Panc1 (cell line): ENCODE results near the gene SLC4A8. TPM values are rescaled to one million over a fixed set of nuclear protein-coding genes. Genes with fewer than 3 reads are reported as not detected.
A peak's percentile ranks its signal among the peaks of the same experiment; 100 is the strongest.

ENCODE experiments used
- ATAC-seq: fragments of 200-7000 bp; cut with Tn5 transposase; 2 replicates; pipeline ENCODE4 v1.9.1; 2020; ENCODE audit warnings: mild to moderate bottlenecking, moderate library complexity
- BruUV-seq: library from RNA; stranded (reverse); fragments of 400-500 nt; replicated peaks from 2 replicates; lab custom pipeline; 2021; lab: Mats Ljungman, UMichigan
- CTCF ChIA-PET: fragments of 300-600 bp; sonication (Branson Sonifier 250); formaldehyde crosslinking; loops from one replicate; lab custom pipeline; 2022; ENCODE audit warnings: antibody characterized with exemption; lab: Charles Lee
- POLR2A ChIA-PET: fragments of 300-600 bp; sonication (Branson Sonifier 250); formaldehyde crosslinking; loops from one replicate; lab custom pipeline; 2022; ENCODE audit warnings: antibody characterized with exemption; lab: Charles Lee
- DNase-seq: peaks from one replicate; pipeline ENCODE4 v3.0.0-alpha.2; 2010; ENCODE audit warnings: low read depth, low spot score
- H3K27ac ChIP-seq: 2 replicates; pipeline ENCODE4 v1.5.1; 2011; ENCODE audit warnings: mild to moderate bottlenecking, low read length, inconsistent platforms
- H3K27me3 ChIP-seq: fragments of 200-500 bp; sonication (Bioruptor generic); 2 replicates; pipeline ENCODE4 v1.6.0; 2014; ENCODE audit warnings: low read length, inconsistent platforms; ENCODE audit not compliant: control insufficient read depth, insufficient read depth
- H3K36me3 ChIP-seq: fragments of 200-500 bp; sonication (Bioruptor generic); 2 replicates; pipeline ENCODE4 v1.5.1; 2014; ENCODE audit warnings: inconsistent platforms, mild to moderate bottlenecking, low read length, moderate library complexity; ENCODE audit not compliant: control insufficient read depth, insufficient read depth
- H3K4me1 ChIP-seq: 2 replicates; pipeline ENCODE4 v1.5.1; 2011; ENCODE audit warnings: inconsistent platforms, mild to moderate bottlenecking, low read length, moderate library complexity; ENCODE audit not compliant: control insufficient read depth, insufficient read depth
- H3K4me3 ChIP-seq, 2 experiments: 2 replicates each; pipeline ENCODE4 v1.5.1; 2011 to 2012; ENCODE audit warnings: low read depth in 2 of 2, low read length in 2 of 2, mild to moderate bottlenecking in 2 of 2, inconsistent platforms in 1 of 2, moderate library complexity in 1 of 2
- H3K9me3 ChIP-seq: fragments of 200-500 bp; sonication (Bioruptor generic); 2 replicates; pipeline ENCODE4 v1.5.1; 2014; ENCODE audit warnings: low read depth, mild to moderate bottlenecking, inconsistent platforms, low read length, moderate library complexity; ENCODE audit not compliant: control insufficient read depth, insufficient read depth
- POLR2AphosphoS5 ChIP-seq: IDR thresholded peaks from 2 replicates; pipeline ENCODE4 v1.6.1; 2012; ENCODE audit warnings: mild to moderate bottlenecking, low read depth, low read length, moderate library complexity
- SIN3A ChIP-seq: IDR thresholded peaks from 2 replicates; pipeline ENCODE4 v1.6.1; 2012; ENCODE audit warnings: low read depth, mild to moderate bottlenecking, low read length, moderate library complexity, borderline replicate concordance; ENCODE audit not compliant: insufficient read depth
- TCF7L2 ChIP-seq: IDR thresholded peaks from 2 replicates; pipeline ENCODE4 v1.6.1; 2011; ENCODE audit warnings: mild to moderate bottlenecking, low read depth, low read length, inconsistent platforms
- in situ Hi-C: cut with HindIII; loops from 2 replicates; pipeline ENCODE4 v1.10.0; 2016; ENCODE audit warnings: low sequenced_read_pairs, low pct_unique_long_range_greater_than_20kb
- intact Hi-C: fragments of 100-400 bp; cut with micrococcal nuclease; formaldehyde crosslinking; loops from one replicate; pipeline ENCODE4 v1.10.0; 2022; ENCODE audit not compliant: unreplicated experiment
- total RNA-seq: library from RNA; stranded (reverse); gene quantifications from one replicate; pipeline ENCODE4 v1.2.1, GENCODE V29; 2021; ENCODE audit not compliant: unreplicated experiment
- TF ChIP-seq, protein P1 (sequence below), 2 experiments: IDR thresholded peaks; 2 replicates each; pipeline ENCODE4 v1.6.1; 2011 to 2012; ENCODE audit warnings: low read depth in 2 of 2, control low read depth in 1 of 2, low read length in 1 of 2, mild to moderate bottlenecking in 1 of 2, moderate library complexity in 1 of 2; ENCODE audit not compliant: insufficient read depth in 1 of 2
- TF ChIP-seq, protein P2 (sequence below): fragments of 450-650 bp; IDR thresholded peaks from 2 replicates; pipeline ENCODE4 v1.5.1; 2017; ENCODE audit warnings: mild to moderate bottlenecking

SLC4A8 gene
- total RNA-seq, 1 experiment from 2014 or later: 18.8 TPM

- no peak for DNase-seq
- no TSS peak for BruUV-seq
Observed at GRCh38 chr12:51390891-51391282, 33.7 kb upstream of the SLC4A8 start.

GRCh38 chr12:51391283-51392123 is 33.1 kb upstream of the SLC4A8 start, which contains the start of gene GALNT6:
Gene GALNT6 (minus strand): TSS chr12:51391406. CDS start chr12:51379781, 11,625 bp downstream.
- in situ Hi-C loops (no loop called here), intact Hi-C loops (no loop called here)
- DNase-seq (no peak), ATAC-seq (peak; percentile 81)
- Histone ChIP-seq H3K27ac (no peak within 1 kb of the TSS), H3K4me1 (peaks cover 6% of the 10 kb centered on the region; the same call in 1 of the 2 replicates), H3K27me3 (no peaks in the 10 kb centered on the region), H3K4me3 (peak within 1 kb of the TSS; percentile 48 to 65), H3K9me3 (no peaks in the 10 kb centered on the region), H3K36me3 (peaks cover 3% of the 10 kb centered on the region; the same call in 1 of the 2 replicates)
- ChIA-PET CTCF (no interaction called here), POLR2A (interaction anchor here (0.7 kb wide), 1 partner anchor 84 kb away, joined by 7 read pairs; no protein-coding TSS in a partner anchor)
- BruUV-seq: no TSS peak
- no peak for TF ChIP-seq POLR2AphosphoS5
- TF ChIP-seq TCF7L2: no peak
- TF ChIP-seq, protein P1, sequence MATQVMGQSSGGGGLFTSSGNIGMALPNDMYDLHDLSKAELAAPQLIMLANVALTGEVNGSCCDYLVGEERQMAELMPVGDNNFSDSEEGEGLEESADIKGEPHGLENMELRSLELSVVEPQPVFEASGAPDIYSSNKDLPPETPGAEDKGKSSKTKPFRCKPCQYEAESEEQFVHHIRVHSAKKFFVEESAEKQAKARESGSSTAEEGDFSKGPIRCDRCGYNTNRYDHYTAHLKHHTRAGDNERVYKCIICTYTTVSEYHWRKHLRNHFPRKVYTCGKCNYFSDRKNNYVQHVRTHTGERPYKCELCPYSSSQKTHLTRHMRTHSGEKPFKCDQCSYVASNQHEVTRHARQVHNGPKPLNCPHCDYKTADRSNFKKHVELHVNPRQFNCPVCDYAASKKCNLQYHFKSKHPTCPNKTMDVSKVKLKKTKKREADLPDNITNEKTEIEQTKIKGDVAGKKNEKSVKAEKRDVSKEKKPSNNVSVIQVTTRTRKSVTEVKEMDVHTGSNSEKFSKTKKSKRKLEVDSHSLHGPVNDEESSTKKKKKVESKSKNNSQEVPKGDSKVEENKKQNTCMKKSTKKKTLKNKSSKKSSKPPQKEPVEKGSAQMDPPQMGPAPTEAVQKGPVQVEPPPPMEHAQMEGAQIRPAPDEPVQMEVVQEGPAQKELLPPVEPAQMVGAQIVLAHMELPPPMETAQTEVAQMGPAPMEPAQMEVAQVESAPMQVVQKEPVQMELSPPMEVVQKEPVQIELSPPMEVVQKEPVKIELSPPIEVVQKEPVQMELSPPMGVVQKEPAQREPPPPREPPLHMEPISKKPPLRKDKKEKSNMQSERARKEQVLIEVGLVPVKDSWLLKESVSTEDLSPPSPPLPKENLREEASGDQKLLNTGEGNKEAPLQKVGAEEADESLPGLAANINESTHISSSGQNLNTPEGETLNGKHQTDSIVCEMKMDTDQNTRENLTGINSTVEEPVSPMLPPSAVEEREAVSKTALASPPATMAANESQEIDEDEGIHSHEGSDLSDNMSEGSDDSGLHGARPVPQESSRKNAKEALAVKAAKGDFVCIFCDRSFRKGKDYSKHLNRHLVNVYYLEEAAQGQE (IDR thresholded peaks at IDR 0.05; ENCODE audit: insufficient read depth in 1 of 2, low read depth in 2 of 2, low read length in 1 of 2): no peak
- TF ChIP-seq, protein P2, sequence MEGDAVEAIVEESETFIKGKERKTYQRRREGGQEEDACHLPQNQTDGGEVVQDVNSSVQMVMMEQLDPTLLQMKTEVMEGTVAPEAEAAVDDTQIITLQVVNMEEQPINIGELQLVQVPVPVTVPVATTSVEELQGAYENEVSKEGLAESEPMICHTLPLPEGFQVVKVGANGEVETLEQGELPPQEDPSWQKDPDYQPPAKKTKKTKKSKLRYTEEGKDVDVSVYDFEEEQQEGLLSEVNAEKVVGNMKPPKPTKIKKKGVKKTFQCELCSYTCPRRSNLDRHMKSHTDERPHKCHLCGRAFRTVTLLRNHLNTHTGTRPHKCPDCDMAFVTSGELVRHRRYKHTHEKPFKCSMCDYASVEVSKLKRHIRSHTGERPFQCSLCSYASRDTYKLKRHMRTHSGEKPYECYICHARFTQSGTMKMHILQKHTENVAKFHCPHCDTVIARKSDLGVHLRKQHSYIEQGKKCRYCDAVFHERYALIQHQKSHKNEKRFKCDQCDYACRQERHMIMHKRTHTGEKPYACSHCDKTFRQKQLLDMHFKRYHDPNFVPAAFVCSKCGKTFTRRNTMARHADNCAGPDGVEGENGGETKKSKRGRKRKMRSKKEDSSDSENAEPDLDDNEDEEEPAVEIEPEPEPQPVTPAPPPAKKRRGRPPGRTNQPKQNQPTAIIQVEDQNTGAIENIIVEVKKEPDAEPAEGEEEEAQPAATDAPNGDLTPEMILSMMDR: no peak
- no peak for TF ChIP-seq SIN3A

More at GRCh38 chr12:51390891-51391282, 33.7 kb upstream of the SLC4A8 start:
- ChIA-PET POLR2A (no interaction called here), CTCF (no interaction called here)
- H3K4me3 ChIP-seq: peak overlapping the region; percentile 48 to 65
- in situ Hi-C loops: no loop called here
- peaks cover 6% of the 10 kb centered on the region; the same call in 1 of the 2 replicates for H3K4me1 ChIP-seq
- intact Hi-C loops: no loop called here
- TF ChIP-seq SIN3A (no peak), TCF7L2 (no peak)
- TF ChIP-seq, protein P1 (IDR thresholded peaks at IDR 0.05; ENCODE audit: insufficient read depth in 1 of 2, low read depth in 2 of 2, low read length in 1 of 2): no peak
- TF ChIP-seq, protein P2: no peak
- H3K36me3 ChIP-seq: peaks cover 3% of the 10 kb centered on the region; the same call in 1 of the 2 replicates
- no peak overlapping the region for H3K27ac ChIP-seq
- ATAC-seq: peak; percentile 67
- no peaks in the 10 kb centered on the region for H3K27me3 ChIP-seq
- no peaks in the 10 kb centered on the region for H3K9me3 ChIP-seq
